ENCODE measurements around the gene PRRC2B.
A peak's percentile ranks its signal among the peaks of the same experiment; 100 is the strongest.

PRRC2B gene

DNA sequence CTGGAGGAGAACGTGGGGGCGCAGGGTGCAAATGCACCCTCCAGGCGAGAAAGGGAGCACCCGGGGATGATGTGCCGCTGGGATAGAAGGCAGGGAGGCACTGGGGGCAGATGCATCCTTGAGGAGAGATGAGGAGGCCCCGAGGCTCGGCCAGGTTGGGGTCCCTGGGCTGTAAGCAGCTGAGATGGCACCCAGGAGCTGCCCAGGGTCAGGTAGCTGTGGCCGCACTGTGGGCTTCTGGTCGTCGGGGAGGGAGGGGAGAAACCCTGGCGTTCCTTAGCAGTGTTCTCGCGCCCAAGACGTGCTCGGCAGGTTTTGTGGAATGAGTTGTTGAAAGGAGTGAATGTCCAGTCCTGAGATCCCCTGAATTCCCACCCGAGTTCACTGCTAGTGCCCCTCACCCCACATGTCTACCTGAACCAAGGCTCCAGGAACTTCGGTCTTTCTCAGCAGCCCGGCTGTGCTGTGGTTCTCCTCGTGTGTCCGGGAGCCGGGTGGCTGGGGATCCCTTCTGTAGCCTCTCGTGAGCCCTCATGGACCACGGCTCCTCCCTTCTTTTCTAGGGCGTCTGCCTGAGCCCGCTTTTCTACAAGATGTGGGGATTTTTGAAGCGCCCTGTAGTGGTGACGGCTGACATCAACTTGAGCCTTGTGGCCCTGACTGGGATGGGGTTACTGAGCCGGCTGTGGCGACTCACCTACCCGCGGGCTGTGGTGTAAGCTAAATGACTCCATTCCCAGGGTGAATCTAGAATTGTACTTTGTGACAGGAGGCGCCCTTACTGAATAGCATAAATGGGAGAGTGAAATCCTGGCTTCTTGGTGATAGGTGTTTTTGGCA is 110.0 kb downstream of the PRRC2B start:
- H4K20me1 ChIP-seq (ENCODE audit: insufficient read depth, low read length): no peaks in the 10 kb centered on the region
- H3K27me3 ChIP-seq (replicated peaks; ENCODE audit: insufficient read depth, low read length): no peaks in the 10 kb centered on the region
- H3K36me3 ChIP-seq (replicated peaks; ENCODE audit: insufficient read depth, low read length): no peaks in the 10 kb centered on the region
- no peaks in the 10 kb centered on the region for H3K9me2 ChIP-seq (replicated peaks; ENCODE audit: insufficient read depth, low read length)
- no peak for TF ChIP-seq EZH2phosphoT487 (IDR thresholded peaks at IDR 0.05; ENCODE audit: low read length)
- no peak for TF ChIP-seq EZH2 (optimal IDR thresholded peaks at IDR 0.05; ENCODE audit: low read depth, low read length)
- TF ChIP-seq, protein P1, sequence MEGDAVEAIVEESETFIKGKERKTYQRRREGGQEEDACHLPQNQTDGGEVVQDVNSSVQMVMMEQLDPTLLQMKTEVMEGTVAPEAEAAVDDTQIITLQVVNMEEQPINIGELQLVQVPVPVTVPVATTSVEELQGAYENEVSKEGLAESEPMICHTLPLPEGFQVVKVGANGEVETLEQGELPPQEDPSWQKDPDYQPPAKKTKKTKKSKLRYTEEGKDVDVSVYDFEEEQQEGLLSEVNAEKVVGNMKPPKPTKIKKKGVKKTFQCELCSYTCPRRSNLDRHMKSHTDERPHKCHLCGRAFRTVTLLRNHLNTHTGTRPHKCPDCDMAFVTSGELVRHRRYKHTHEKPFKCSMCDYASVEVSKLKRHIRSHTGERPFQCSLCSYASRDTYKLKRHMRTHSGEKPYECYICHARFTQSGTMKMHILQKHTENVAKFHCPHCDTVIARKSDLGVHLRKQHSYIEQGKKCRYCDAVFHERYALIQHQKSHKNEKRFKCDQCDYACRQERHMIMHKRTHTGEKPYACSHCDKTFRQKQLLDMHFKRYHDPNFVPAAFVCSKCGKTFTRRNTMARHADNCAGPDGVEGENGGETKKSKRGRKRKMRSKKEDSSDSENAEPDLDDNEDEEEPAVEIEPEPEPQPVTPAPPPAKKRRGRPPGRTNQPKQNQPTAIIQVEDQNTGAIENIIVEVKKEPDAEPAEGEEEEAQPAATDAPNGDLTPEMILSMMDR (IDR thresholded peaks at IDR 0.05; ENCODE audit: low read length): no peak
- peaks cover 36% of the 10 kb centered on the region for H3K4me1 ChIP-seq (ENCODE audit: low read length)
- H3K4me3 ChIP-seq (ENCODE audit: low read length): peak overlapping the region; percentile 95
- peak overlapping the region; percentile 96 for H2AFZ ChIP-seq (ENCODE audit: low read length)
- H3K27ac ChIP-seq (ENCODE audit: low read length): peak overlapping the region; percentile 98; the same call in 1 of the 2 replicates
- peak overlapping the region; percentile 93 for H3K9ac ChIP-seq (ENCODE audit: low read length)
- peaks cover 37% of the 10 kb centered on the region for H3F3A ChIP-seq (ENCODE audit: insufficient read depth, low read length)
- no peak for DNase-seq
- peak overlapping the region; percentile 95 for H3K4me2 ChIP-seq (ENCODE audit: low read depth, low read length)
- peaks cover 47% of the 10 kb centered on the region for H3K79me2 ChIP-seq (ENCODE audit: low read length)
- no peaks in the 10 kb centered on the region for H3K9me3 ChIP-seq (replicated peaks; ENCODE audit: insufficient read depth, low read length)

DNA sequence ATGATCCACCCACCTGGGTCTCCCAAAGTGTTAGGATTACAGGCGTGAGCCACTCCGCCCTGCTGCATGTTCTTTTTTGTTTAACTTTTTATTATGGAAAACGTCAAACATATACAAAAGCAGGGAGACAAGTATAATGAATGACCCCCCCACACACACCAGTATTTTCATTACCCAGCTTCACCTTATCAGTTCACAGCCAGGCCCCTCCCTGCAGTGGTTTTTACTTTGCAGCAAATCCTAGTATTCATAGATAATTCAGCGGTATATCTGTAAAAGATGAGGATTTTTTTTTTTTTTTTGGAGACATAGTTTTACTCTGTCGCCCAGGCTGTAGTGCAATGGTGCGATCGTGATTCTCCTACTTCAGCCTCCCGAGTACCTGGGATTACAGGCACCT is 111.1 kb downstream of the PRRC2B start:
- peaks cover 25% of the 10 kb centered on the region for H3K4me1 ChIP-seq (ENCODE audit: low read length)
- H3K36me3 ChIP-seq (replicated peaks; ENCODE audit: insufficient read depth, low read length): no peaks in the 10 kb centered on the region; the same call in 1 of the 2 replicates
- no peaks in the 10 kb centered on the region for H3K9me2 ChIP-seq (replicated peaks; ENCODE audit: insufficient read depth, low read length)
- H2AFZ ChIP-seq (ENCODE audit: low read length): no peak overlapping the region
- no peaks in the 10 kb centered on the region for H3K27me3 ChIP-seq (replicated peaks; ENCODE audit: insufficient read depth, low read length)
- H3K27ac ChIP-seq (ENCODE audit: low read length): no peak overlapping the region
- no peak for DNase-seq
- H3K4me3 ChIP-seq (ENCODE audit: low read length): no peak overlapping the region
- H3K9me3 ChIP-seq (replicated peaks; ENCODE audit: insufficient read depth, low read length): no peaks in the 10 kb centered on the region
- H3F3A ChIP-seq (ENCODE audit: insufficient read depth, low read length): peaks cover 25% of the 10 kb centered on the region
- no peak overlapping the region for H3K9ac ChIP-seq (ENCODE audit: low read length)
- TF ChIP-seq, protein P1 (IDR thresholded peaks at IDR 0.05; ENCODE audit: low read length): no peak
- no peak for TF ChIP-seq EZH2 (optimal IDR thresholded peaks at IDR 0.05; ENCODE audit: low read depth, low read length)
- no peak for TF ChIP-seq EZH2phosphoT487 (IDR thresholded peaks at IDR 0.05; ENCODE audit: low read length)
- H4K20me1 ChIP-seq (ENCODE audit: insufficient read depth, low read length): no peaks in the 10 kb centered on the region
- H3K79me2 ChIP-seq (ENCODE audit: low read length): peaks cover 40% of the 10 kb centered on the region
- H3K4me2 ChIP-seq (ENCODE audit: low read depth, low read length): no peak overlapping the region

DNA sequence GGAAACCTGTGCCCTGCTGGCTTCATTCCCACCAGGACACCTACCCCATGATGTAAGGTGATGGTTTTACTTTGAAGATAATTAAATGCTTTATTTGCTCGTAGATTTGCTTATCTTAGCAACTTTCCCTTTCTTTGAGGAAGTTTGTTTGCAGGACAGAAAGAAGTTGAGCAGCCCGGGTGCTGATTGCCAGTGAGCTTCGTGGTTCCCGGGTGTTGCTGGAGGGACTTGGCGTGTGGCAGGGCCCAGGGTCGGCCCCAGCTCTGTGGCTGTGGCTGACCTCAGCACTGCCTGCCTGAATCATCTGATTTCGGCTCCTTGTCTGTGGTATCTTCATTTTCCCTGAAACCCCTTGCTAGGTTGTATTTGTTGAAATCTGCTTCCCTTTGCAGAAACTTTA is 117.5 kb downstream of the PRRC2B start:
- H3K4me1 ChIP-seq (ENCODE audit: low read length): no peaks in the 10 kb centered on the region
- H3K4me3 ChIP-seq (ENCODE audit: low read length): no peak overlapping the region
- H3F3A ChIP-seq (ENCODE audit: insufficient read depth, low read length): no peaks in the 10 kb centered on the region
- DNase-seq: no peak
- H3K36me3 ChIP-seq (replicated peaks; ENCODE audit: insufficient read depth, low read length): peaks cover 3% of the 10 kb centered on the region
- H4K20me1 ChIP-seq (ENCODE audit: insufficient read depth, low read length): no peaks in the 10 kb centered on the region
- no peaks in the 10 kb centered on the region for H3K27me3 ChIP-seq (replicated peaks; ENCODE audit: insufficient read depth, low read length)
- H3K4me2 ChIP-seq (ENCODE audit: low read depth, low read length): no peak overlapping the region
- H3K79me2 ChIP-seq (ENCODE audit: low read length): peaks cover 7% of the 10 kb centered on the region; the same call in 1 of the 2 replicates
- no peak overlapping the region for H3K27ac ChIP-seq (ENCODE audit: low read length)
- TF ChIP-seq EZH2 (optimal IDR thresholded peaks at IDR 0.05; ENCODE audit: low read depth, low read length): no peak
- TF ChIP-seq, protein P1 (IDR thresholded peaks at IDR 0.05; ENCODE audit: low read length): no peak
- no peak for TF ChIP-seq EZH2phosphoT487 (IDR thresholded peaks at IDR 0.05; ENCODE audit: low read length)
- H3K9ac ChIP-seq (ENCODE audit: low read length): no peak overlapping the region
- H3K9me2 ChIP-seq (replicated peaks; ENCODE audit: insufficient read depth, low read length): no peaks in the 10 kb centered on the region
- no peak overlapping the region for H2AFZ ChIP-seq (ENCODE audit: low read length)
- no peaks in the 10 kb centered on the region for H3K9me3 ChIP-seq (replicated peaks; ENCODE audit: insufficient read depth, low read length)
